AG09309 (cell line): ENCODE results near the gene SNCB.

Experiments
- DNase-seq: peaks from one replicate; pipeline ENCODE4 v3.0.0-alpha.2; 2010; ENCODE audit warnings: low read depth
- H3K4me3 ChIP-seq: 2 replicates; pipeline ENCODE4 v1.5.1; 2011; ENCODE audit warnings: mild to moderate bottlenecking, low read depth, low read length, moderate library complexity; ENCODE audit not compliant: control insufficient read depth
- CTCF ChIP-seq: IDR thresholded peaks from 2 replicates; pipeline ENCODE4 v1.5.1; 2011; ENCODE audit warnings: mild to moderate bottlenecking, low read depth, low read length, inconsistent platforms; ENCODE audit not compliant: insufficient read depth, control insufficient read depth; ENCODE audit errors: missing control alignments

Gene SNCB

GRCh38 chr5:176625512-176625911 is 4.8 kb downstream of the SNCB start:
- H3K4me3 ChIP-seq, result no peak overlapping the region
- TF ChIP-seq CTCF, result no peak
- DNase-seq, result no peak

GRCh38 chr5:176624938-176625337 is 5.4 kb downstream of the SNCB start:
- no peak for DNase-seq
- TF ChIP-seq CTCF, result no peak
- no peak overlapping the region for H3K4me3 ChIP-seq

- no peak for DNase-seq
- H3K4me3 ChIP-seq, result no peak overlapping the region
- TF ChIP-seq CTCF, result no peak
Observed at GRCh38 chr5:176624142-176624541, 6.2 kb downstream of the SNCB start.

GRCh38 chr5:176621661-176622079 is 8.7 kb downstream of the SNCB start:
- no peak for TF ChIP-seq CTCF
- no peak for DNase-seq
- no peak overlapping the region for H3K4me3 ChIP-seq

GRCh38 chr5:176620333-176620981 is 9.9 kb downstream of the SNCB start:
- H3K4me3 ChIP-seq, result peak overlapping the region; percentile 7
- DNase-seq, result no peak
- no peak for TF ChIP-seq CTCF

- DNase-seq, result no peak
- TF ChIP-seq CTCF, result no peak
Observed at GRCh38 chr5:176619569-176620332, 10.6 kb downstream of the SNCB start.

More at GRCh38 chr5:176619569-176620332, 10.6 kb downstream of the SNCB start:
- no peak overlapping the region for H3K4me3 ChIP-seq
